CD4-positive, alpha-beta T cell treated with Interferon alpha-2 for 1 hour (primary cell): Measurements from ENCODE around the gene PLAC9.
"Not testable (repeated sequence)": the region's sequence is repeated elsewhere in the genome, so short reads cannot be mapped to it uniquely, and the experiment has no call there.

Experiments used
- DNase-seq, 2 donors: peaks; one replicate each; pipeline ENCODE4 v3.0.0-alpha.2; 2020 to 2022

Gene PLAC9

GRCh38 chr10:80140251-80140650 is 7.7 kb downstream of the PLAC9 start:
- DNase-seq, result no peak

- DNase-seq, result no peak
Observed at GRCh38 chr10:80141696-80142460, 9.3 kb downstream of the PLAC9 start.

- peak in 1 of 2 donors; percentile 33 for DNase-seq
Observed at GRCh38 chr10:80144067-80144695, 11.7 kb downstream of the PLAC9 start.

- peak; percentile 12 to 25 for DNase-seq
Observed at GRCh38 chr10:80144696-80145131, 12.2 kb downstream of the PLAC9 start.

GRCh38 chr10:80145406-80146308 is 13.1 kb downstream of the PLAC9 start:
- DNase-seq, result not testable (repeated sequence)

- DNase-seq, result no peak
Observed at GRCh38 chr10:80146918-80147317, 14.4 kb downstream of the PLAC9 start.

GRCh38 chr10:80148166-80148805 is 15.8 kb downstream of the PLAC9 start:
- DNase-seq, result no peak

GRCh38 chr10:80149123-80149522 is 16.6 kb downstream of the PLAC9 start:
- no peak for DNase-seq

GRCh38 chr10:80150172-80150571 is 17.6 kb downstream of the PLAC9 start:
- DNase-seq, result no peak

- DNase-seq, result no peak
Observed at GRCh38 chr10:80152820-80153219, 20.3 kb downstream of the PLAC9 start.

GRCh38 chr10:80153460-80153859 is 20.9 kb downstream of the PLAC9 start:
- no peak for DNase-seq

- no peak for DNase-seq
Observed at GRCh38 chr10:80154626-80154977, 22.1 kb downstream of the PLAC9 start.

- no peak for DNase-seq
Observed at GRCh38 chr10:80154978-80155695, 22.6 kb downstream of the PLAC9 start.

- no peak for DNase-seq
Observed at GRCh38 chr10:80155696-80156215, 23.2 kb downstream of the PLAC9 start.

- DNase-seq, result no peak
Observed at GRCh38 chr10:80156216-80156615, 23.7 kb downstream of the PLAC9 start.

- DNase-seq, result no peak
Observed at GRCh38 chr10:80157561-80157960, 25.0 kb downstream of the PLAC9 start.

GRCh38 chr10:80158126-80158525 is 25.6 kb downstream of the PLAC9 start:
- no peak for DNase-seq

- no peak for DNase-seq
Observed at GRCh38 chr10:80158598-80159127, 26.1 kb downstream of the PLAC9 start.

- DNase-seq, result no peak
Observed at GRCh38 chr10:80159166-80159873, 26.8 kb downstream of the PLAC9 start.

- no peak for DNase-seq
Observed at GRCh38 chr10:80160361-80161320, 28.1 kb downstream of the PLAC9 start.
